ENCODE measurements around the gene TGM3. TPM values are rescaled to one million over a fixed set of nuclear protein-coding genes. Genes with fewer than 3 reads are reported as not detected.

TGM3 gene
- total RNA-seq, 2 donors from 2014 or later = not detected

- intact Hi-C loops (cut with DNase I) = no loop called here
These were observed 13.6 kb upstream of the TGM3 start for GRCh38 chr20:2282181-2282580.

DNA sequence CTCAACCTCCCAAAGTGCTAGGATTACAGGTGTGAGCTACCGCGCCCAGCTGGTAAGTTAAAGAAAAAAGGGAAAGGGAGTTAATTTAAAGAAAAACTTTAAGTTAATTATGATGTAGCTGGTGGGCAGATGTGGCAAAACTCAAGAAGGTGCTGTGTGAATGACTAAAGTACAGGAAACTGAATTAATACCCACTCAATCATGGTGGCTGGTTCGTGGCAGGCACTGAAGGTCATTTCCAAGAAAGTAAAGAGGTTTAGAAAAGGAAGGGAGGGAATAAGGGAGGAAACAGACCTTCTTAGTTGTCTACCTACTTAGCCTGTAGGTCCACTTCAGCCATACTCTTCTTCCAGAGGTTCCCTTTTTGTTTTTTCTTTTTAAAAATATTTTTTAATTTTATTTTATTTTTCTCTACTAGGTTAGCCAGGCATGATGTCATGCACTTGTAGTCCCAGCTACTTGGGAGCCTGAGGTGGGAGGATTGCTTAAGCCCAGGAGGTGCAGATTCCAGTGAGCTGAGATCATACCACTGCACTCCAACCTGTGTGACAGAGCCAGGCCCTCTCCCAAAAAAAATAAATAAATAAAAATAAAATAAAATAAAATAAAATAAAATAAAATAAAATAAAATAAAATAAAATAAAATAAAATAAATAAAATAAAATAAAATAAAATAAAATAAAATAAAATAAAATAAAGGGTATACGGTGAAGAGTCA lies 11.9 kb upstream of the TGM3 start:
- intact Hi-C loops (cut with DNase I) = no loop called here
- no peak for DNase-seq (ENCODE audit: low spot score)

More at GRCh38 chr20:2282181-2282580, 13.6 kb upstream of the TGM3 start:
- DNase-seq (ENCODE audit: low spot score) = no peak

GRCh38 chr20:2285193-2285592 lies 10.6 kb upstream of the TGM3 start:
- intact Hi-C loops (cut with DNase I) = no loop called here
- no peak for DNase-seq (ENCODE audit: low spot score)

DNA sequence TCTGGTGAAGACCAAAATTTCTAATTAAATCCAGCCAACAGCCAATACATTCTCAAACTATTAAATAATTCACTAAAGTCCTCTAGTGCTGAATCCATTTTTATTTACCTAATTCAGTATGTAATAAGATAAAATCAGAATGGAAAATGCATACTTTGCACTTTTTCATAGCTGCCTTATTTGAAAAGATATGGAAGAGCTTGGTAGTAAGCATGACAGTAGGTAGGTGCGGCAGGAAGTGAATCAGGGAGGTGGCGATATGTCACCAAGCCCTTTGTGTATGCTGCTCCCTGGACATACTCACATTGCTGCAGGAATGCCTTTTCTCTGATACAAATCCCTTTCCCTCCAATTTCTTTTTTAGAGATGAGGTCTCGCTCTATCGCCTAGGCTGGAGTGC lies 10.2 kb upstream of the TGM3 start:
- no peak for DNase-seq (ENCODE audit: low spot score)
- intact Hi-C loops (cut with DNase I) = no loop called here

DNA sequence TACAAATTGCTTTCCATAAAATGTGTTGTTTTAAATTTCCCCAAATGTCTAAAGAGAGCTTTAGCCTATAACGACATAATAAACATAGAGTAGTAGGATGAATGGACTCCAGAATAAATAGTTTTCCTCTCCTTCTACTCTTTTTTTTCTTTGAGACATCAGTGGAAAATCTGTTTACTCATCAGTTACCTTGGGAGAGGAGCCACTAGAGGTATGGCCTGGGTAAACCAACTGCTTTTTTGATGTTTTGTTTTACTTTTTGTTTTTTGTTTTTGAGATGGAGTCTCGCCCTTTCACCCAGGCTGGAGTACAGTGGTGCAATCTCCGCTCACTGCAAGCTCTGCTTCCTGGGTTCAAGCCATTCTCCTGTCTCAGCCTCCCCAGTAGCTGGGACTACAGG lies 8.3 kb upstream of the TGM3 start:
- no peak for DNase-seq (ENCODE audit: low spot score)
- intact Hi-C loops (cut with DNase I) = no loop called here

GRCh38 chr20:2289475-2289874 lies 6.3 kb upstream of the TGM3 start:
- intact Hi-C loops (cut with DNase I) = no loop called here
- DNase-seq (ENCODE audit: low spot score) = peak; percentile 68

GRCh38 chr20:2290486-2290885 lies 5.3 kb upstream of the TGM3 start:
- intact Hi-C loops (cut with DNase I) = no loop called here

DNA sequence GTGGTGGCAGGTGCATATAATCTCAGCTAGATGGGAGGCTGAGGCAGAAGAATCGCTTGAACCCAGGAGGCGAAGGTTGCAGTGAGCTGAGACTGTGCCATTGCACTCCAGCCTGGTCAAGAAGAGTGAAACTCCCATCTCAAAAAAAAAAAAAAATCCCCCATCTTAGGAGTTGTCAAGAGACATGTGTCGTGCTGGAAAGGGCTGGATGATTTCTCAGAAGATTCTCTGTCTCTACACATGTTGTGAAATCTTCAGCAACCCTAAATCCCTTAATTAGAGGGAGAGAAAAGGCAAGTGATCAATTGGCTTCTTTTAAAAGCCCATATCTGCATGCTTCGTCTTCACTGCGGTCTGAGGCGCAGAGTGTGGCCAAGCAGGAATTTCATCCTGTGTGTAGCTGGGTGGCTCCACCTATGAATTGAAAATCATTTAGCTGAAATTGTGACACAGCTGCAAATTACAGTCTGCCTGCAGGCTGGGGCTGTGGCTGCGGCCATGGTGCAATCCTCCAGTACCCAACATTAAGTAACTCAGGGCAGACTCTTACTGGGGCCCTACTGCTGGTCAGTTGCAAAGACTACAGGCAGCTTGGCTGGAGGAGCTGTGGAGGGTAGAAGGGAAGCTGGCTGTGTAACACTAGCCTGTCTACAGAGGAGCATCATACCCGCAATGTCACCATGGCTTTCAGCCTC lies 3.2 kb upstream of the TGM3 start:
- no peak for DNase-seq (ENCODE audit: low spot score)
- intact Hi-C loops (cut with DNase I) = no loop called here

More at GRCh38 chr20:2290486-2290885, 5.3 kb upstream of the TGM3 start:
- no peak for DNase-seq (ENCODE audit: low spot score)

DNA sequence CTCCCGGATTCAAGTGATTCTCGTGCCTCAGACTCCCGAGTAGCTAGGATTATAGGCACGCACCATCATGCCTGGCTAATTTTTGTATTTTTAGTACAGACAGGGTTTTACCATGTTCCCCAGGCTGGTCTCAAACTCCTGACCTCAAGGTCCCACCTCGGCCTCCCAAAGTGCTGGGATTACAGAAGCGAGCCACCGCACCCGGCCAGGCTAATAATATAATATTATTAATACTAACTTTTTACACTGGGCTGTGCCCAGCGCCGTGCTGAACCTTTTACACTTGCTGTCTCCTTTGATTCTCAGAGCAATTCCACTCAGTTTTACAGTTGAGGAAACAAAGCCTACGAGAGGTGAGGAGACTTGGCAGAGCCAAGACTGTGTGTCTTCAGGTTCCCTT lies 2.3 kb upstream of the TGM3 start:
- intact Hi-C loops (cut with DNase I) = no loop called here
- no peak for DNase-seq (ENCODE audit: low spot score)

- intact Hi-C loops (cut with DNase I) = no loop called here
- DNase-seq (ENCODE audit: low spot score) = no peak
These were observed 1.8 kb upstream of the TGM3 start for GRCh38 chr20:2293971-2294370.

GRCh38 chr20:2295286-2295685 lies 515 bp upstream of the TGM3 start:
- no peak for DNase-seq (ENCODE audit: low spot score)
- intact Hi-C loops (cut with DNase I) = no loop called here

DNA sequence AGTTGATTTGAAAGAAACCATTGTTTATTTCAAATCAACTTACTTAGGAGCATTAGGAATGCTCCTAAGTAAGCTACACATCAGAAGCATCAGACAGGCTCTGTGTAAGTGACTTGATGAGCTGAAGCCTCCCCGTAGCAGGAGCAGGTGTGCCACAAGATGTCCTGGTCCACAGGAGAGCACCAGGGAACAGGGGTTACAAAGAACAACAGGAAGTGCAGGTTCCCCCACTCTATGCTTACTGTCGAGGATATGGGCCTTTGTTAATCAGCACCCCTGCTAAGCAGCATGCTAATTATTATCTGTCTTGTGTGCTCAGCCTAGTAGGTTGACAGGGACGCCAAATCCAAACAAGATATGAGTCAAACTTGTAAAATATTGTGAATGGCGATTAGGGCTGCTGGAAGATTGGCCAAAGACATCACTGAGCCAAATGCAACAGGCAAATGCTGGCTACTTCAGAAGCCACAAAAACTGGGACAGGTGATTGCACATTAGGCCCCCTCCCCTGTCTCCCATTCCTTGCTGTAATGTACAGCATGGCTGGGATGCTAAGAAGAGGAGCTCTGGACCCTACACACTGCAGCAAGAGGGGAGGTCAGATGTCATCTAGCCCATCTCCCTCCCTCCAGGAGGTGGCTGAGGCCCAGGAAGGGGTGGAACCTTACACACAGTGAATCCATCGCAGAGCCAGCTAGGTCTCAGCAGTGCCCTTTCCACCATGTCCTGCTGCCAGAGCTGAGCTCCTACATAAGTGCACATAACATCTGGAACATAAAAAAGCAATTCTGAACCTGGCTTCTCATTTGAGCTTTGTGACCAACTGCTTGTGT lies 939 bp downstream of the TGM3 start:
- no peak for DNase-seq (ENCODE audit: low spot score)
- intact Hi-C loops (cut with DNase I) = no loop called here

DNA sequence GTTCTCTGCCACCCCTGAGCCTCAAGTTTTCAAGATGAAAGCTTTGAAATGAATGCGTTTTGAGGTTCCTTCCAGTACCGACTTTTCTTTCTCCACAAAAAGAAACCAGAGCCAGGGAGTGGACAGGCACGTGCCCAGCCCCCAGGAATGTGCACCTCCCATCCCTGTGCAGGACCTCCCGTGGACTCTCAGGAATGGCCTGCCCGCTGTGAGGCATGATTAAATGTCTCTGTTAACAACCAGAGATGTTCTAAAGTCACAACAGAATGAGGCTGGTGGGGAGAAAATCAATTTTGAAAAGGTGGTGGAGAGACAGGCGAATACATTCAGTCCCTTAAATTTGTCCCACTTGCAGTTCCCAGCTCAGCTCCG lies 1.5 kb downstream of the TGM3 start:
- intact Hi-C loops (cut with DNase I) = no loop called here
- DNase-seq (ENCODE audit: low spot score) = no peak

GRCh38 chr20:2298116-2298515 lies 2.3 kb downstream of the TGM3 start:
- intact Hi-C loops (cut with DNase I) = no loop called here

DNA sequence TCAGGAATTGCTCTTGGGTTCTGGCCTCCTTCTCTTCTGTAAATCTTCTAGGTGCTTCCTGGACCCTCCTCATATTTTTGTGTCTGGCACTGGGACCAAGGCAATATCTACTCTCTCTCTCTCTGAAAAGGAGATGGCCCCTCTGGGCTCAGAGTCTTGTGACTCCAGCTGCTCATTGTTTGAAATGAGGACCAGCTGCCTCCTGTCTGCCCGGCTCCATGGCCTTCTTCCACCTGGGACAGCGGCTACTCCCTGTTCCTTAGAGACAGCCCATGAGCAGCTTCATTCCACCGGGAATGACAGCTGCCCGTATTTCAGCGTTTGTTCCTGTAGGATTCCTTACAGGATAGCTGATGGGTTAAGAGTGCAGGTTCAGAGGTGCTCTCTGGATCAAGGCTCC lies 2.9 kb downstream of the TGM3 start:
- no peak for DNase-seq (ENCODE audit: low spot score)
- intact Hi-C loops (cut with DNase I) = no loop called here

More at GRCh38 chr20:2298116-2298515, 2.3 kb downstream of the TGM3 start:
- no peak for DNase-seq (ENCODE audit: low spot score)

- intact Hi-C loops (cut with DNase I) = no loop called here
- peak; percentile 89 for DNase-seq (ENCODE audit: low spot score)
These were observed 3.5 kb downstream of the TGM3 start for GRCh38 chr20:2299301-2299700.

DNA sequence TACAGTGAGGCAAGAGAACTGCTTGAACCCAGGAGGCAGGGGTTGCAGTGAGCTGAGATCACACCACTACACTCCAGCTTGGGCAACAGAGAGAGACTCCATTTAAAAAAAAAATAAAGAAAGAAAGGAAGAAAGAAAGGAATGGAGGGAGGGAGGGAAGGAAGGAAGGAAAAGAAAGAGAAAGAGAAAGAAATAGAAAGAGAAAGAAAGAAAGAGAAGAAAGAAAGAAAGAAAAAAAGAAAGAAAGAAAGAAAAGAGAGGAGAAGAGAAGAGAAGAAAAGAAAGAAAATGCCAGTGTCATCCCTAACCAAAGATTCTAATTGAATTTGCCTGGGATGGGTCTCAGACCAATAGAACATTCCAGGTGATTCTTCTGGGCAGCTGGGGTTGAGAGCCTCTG lies 4.2 kb downstream of the TGM3 start:
- intact Hi-C loops (cut with DNase I) = no loop called here
- DNase-seq (ENCODE audit: low spot score) = no peak

GRCh38 chr20:2300420-2300819 lies 4.6 kb downstream of the TGM3 start:
- DNase-seq (ENCODE audit: low spot score) = no peak
- intact Hi-C loops (cut with DNase I) = no loop called here

GRCh38 chr20:2301164-2301622 lies 5.4 kb downstream of the TGM3 start:
- intact Hi-C loops (cut with DNase I) = no loop called here
- peak; percentile 87 for DNase-seq (ENCODE audit: low spot score)

- intact Hi-C loops (cut with DNase I) = no loop called here
- peak; percentile 42 for DNase-seq (ENCODE audit: low spot score)
These were observed 6.7 kb downstream of the TGM3 start for GRCh38 chr20:2302384-2303060.

Data from posterior vena cava (tissue), 2 donors.